ENCODE data around the gene COPB2.

- no peak for TF ChIP-seq CTCF (IDR thresholded peaks at IDR 0.05; ENCODE audit: extremely low read depth in 1 of 2, insufficient read depth in 1 of 2, low read depth in 1 of 2, low read length in 2 of 2)
- no peak for TF ChIP-seq EZH2 (IDR thresholded peaks at IDR 0.05; ENCODE audit: borderline replicate concordance, low read depth, low read length, severe bottlenecking)
- TF ChIP-seq POLR2AphosphoS5 (IDR thresholded peaks at IDR 0.05; ENCODE audit: insufficient read depth, low read depth, low read length) = no peak
- TF ChIP-seq POLR2A (IDR thresholded peaks at IDR 0.05; ENCODE audit: low read depth, low read length) = no peak
These were observed 63.9 kb downstream of the COPB2 start for GRCh38 chr3:139325551-139325950.
